Liver (tissue), 3 donors: ENCODE results near the gene MAPK4.

Source experiments
- ATF3 ChIP-seq: IDR thresholded peaks from 2 replicates; pipeline ENCODE4 v1.6.1; 2016; ENCODE audit warnings: antibody characterized with exemption
- CTCF ChIP-seq: fragments of 150-350 bp; IDR thresholded peaks from 2 replicates; pipeline ENCODE4 v1.5.1; 2017; ENCODE audit warnings: improper control_type of control experiment, low read depth, low read length; ENCODE audit not compliant: missing input control
- EGR1 ChIP-seq, 2 donors: IDR thresholded peaks; 2 replicates each; pipeline ENCODE4 v1.6.1; 2016 to 2018; ENCODE audit warnings: antibody characterized with exemption in 2 of 2, low read depth in 2 of 2
- GABPA ChIP-seq, 2 donors: IDR thresholded peaks in 1 of 2; conservative IDR thresholded peaks in 1 of 2; 2 replicates each; pipeline ENCODE4 v1.6.1; 2016; ENCODE audit warnings: antibody characterized with exemption in 2 of 2, mild to moderate bottlenecking in 1 of 2, moderate library complexity in 1 of 2
- HNF4A ChIP-seq, 2 donors: conservative IDR thresholded peaks; 2 replicates each; pipeline ENCODE4 v1.6.1; 2016; ENCODE audit warnings: antibody characterized with exemption in 2 of 2, mild to moderate bottlenecking in 2 of 2
- HNF4G ChIP-seq: IDR thresholded peaks from 2 replicates; pipeline ENCODE4 v1.6.1; 2016; ENCODE audit warnings: antibody characterized with exemption
- JUND ChIP-seq, 2 donors: IDR thresholded peaks; 2 replicates each; pipeline ENCODE4 v1.6.1; 2016; ENCODE audit warnings: antibody characterized with exemption in 2 of 2
- MAX ChIP-seq: IDR thresholded peaks from 2 replicates; pipeline ENCODE4 v1.6.1; 2016; ENCODE audit warnings: antibody characterized with exemption
- NR2F2 ChIP-seq: IDR thresholded peaks from 2 replicates; pipeline ENCODE4 v1.6.1; 2016; ENCODE audit warnings: antibody characterized with exemption
- RAD21 ChIP-seq, 2 donors: IDR thresholded peaks; 2 replicates each; pipeline ENCODE4 v1.6.1; 2016; ENCODE audit warnings: antibody characterized with exemption in 2 of 2, mild to moderate bottlenecking in 2 of 2
- REST ChIP-seq: IDR thresholded peaks from 2 replicates; pipeline ENCODE4 v1.6.1; 2016; ENCODE audit warnings: antibody characterized with exemption, mild to moderate bottlenecking
- SP1 ChIP-seq: IDR thresholded peaks from 2 replicates; pipeline ENCODE4 v1.6.1; 2018; ENCODE audit warnings: antibody characterized with exemption, mild to moderate bottlenecking
- TAF1 ChIP-seq: conservative IDR thresholded peaks from 2 replicates; pipeline ENCODE4 v1.6.1; 2016; ENCODE audit warnings: antibody characterized with exemption, mild to moderate bottlenecking
- ZBTB33 ChIP-seq: IDR thresholded peaks from 2 replicates; pipeline ENCODE4 v1.6.1; 2016; ENCODE audit warnings: antibody characterized with exemption
- donor health status: healthy.
- donor health status: healthy.

- TF ChIP-seq CTCF: no peak
- no peak for TF ChIP-seq JUND (IDR thresholded peaks at IDR 0.05)
- TF ChIP-seq RAD21 (IDR thresholded peaks at IDR 0.05): no peak
- no peak for TF ChIP-seq EGR1 (IDR thresholded peaks at IDR 0.05; ENCODE audit: low read depth in 2 of 2)
- no peak for TF ChIP-seq SP1
- no peak for TF ChIP-seq REST
- TF ChIP-seq HNF4G: no peak
- TF ChIP-seq ZBTB33: no peak
- no peak for TF ChIP-seq ATF3
- TF ChIP-seq NR2F2: no peak
- TF ChIP-seq MAX: no peak
- no peak for TF ChIP-seq HNF4A (conservative IDR thresholded peaks at IDR 0.05)
- no peak for TF ChIP-seq GABPA (IDR thresholded peaks at IDR 0.05 in 1 of 2, conservative IDR thresholded peaks at IDR 0.05 in 1 of 2)
- no peak for TF ChIP-seq TAF1
These were observed 192.1 kb downstream of the MAPK4 start for GRCh38 chr18:50751947-50752346.
